CD4-positive, alpha-beta T cell treated with Interleukin-17A for 1 hour (primary cell): Measurements from ENCODE around the gene SH2D4B.

Source experiments
- DNase-seq: peaks from one replicate; pipeline ENCODE4 v3.0.0-alpha.2; 2020

SH2D4B gene

GRCh38 chr10:80545258-80545881 is 7.7 kb downstream of the SH2D4B start:
- DNase-seq: no peak

- DNase-seq: no peak
These were observed 14.5 kb downstream of the SH2D4B start for GRCh38 chr10:80552151-80552646.

DNA sequence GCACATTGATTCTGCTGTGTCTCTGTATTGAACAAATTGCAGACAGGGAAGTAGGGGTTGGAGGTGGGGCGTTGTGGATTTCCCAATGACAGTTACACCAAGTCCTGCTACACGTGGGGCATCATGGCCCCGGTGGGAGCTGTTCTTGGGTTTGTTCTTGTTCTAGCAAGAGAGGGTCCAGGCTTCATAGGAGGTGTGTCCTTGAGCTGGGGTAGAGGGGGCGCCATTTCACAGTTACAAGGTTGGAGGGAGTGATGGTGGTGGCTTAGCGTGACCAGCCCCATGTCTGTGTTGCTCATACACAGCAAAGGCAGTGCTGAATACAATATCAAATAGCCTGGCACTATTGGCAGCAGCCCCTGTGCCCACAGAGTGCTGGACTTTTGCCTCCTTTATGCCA is 15.7 kb downstream of the SH2D4B start:
- DNase-seq: no peak

GRCh38 chr10:80554050-80554449 is 16.3 kb downstream of the SH2D4B start:
- DNase-seq: no peak

DNA sequence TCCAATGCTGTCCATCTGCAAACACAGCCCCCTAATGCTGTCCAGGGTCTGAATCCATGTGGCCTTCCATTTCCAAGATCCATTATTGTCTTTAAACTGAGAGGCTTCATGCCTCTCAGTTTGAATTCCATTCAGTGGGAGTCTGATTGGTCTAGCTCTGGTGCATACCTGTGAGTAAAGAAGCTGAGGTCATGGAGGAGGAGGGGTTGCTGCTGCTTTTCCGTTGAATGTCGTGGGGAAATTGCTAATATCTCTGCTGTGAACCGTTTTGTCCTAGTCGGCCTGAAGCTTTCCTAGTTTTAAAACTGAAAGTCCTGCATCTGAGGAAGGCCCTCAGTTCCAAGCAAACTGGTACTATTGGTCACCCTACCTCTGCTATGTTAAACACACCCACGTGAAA is 17.7 kb downstream of the SH2D4B start:
- no peak for DNase-seq

DNA sequence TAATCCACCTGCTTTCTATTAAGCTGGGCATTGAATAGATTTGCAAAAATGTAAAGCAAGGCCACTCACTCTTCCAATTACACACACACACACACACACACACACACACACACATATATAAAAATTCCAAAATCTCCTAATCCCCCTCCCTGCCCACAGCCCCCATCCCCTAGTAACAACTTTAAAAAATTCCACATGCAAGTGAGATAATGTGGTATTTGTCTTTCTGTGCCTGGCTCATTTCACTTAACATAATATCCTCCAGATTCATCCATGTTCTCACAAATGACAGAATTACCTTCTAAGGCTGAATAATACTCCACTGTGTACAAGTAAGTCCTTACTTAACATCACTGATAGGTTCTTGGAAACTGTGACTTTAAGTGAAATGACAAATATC is 24.2 kb downstream of the SH2D4B start:
- no peak for DNase-seq

DNA sequence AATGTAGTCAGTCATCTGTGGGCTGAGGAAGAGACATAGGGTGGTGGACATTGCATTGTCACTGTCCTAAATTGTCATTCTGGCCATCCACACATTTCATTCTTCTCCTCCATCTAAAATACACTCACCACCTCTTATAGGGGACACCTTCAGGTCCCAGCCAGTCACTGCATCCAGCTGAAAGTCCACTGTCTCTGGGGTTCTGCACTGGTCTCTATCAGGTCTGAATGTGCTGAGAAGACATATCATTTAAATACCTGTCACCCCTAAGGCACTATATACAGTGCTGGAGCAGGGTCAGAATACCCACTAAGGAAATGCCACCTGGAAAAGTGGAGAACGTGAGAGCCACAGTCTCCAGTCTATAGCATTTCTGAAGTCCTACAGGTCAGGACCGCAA is 29.6 kb downstream of the SH2D4B start:
- no peak for DNase-seq

DNA sequence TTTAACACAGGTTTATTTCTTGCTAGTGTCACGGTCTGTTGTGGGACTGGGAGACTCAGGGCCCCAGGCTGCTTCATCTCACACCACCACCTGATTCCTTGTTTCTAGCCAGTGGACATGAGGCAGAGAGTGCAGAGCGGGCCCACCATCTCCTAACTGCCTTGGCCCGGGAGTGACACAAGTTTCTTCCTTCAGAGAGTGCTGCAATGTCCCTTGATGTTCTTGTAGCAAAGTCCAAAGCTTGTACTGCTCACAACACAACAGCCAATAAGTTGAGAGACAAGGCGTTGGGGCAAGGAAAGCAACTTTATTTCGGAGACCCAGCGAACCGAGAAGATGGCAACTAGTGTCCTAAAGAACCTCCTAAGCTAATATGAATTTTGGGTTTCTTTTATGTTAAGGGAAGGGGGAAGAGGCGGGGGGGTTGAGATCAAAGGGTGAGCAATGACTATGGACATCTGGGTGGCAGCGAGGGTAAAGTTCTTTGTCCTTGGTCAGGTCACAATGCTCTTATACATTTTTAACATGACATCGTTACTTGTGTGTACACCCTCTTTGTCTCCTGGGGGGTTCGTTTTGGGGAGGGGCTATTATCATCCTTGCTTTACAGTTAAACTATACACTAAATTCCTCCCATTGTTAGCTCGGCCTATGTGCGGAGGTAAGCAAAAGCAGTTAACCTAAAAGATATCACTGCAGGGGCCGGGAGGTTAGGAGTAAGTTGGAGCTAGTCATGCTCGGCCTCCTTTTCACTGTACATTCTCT is 31.6 kb downstream of the SH2D4B start:
- DNase-seq: no peak

- no peak for DNase-seq
These were observed 33.6 kb downstream of the SH2D4B start for GRCh38 chr10:80571352-80571751.

DNA sequence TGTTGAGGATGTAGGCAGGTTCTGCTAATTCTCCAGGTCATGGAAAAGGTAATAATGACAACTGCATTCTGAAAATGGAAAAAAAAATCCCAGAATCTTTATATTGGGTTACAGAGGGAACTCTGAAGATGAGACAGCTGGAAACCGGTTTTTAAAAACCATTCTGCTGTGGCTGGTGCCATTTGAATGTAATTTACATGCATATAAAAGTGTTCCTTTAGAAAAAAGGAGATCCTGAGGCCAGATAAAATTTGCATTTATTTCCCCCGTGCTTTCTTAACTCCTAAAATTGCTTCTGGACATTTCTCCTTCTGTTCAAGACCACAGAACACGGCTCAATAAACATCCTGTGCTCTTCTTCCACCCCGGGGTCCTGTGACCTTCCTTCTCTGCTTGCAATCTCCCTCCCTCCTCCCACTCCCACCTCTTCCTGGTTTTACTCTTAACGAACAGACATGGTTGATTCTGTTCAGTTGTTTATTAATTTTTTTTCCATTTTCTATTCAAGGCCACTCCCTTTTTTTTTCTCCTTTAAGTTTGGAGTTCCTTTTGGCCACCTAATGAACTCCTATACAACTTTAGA is 41.6 kb downstream of the SH2D4B start:
- DNase-seq: no peak

DNA sequence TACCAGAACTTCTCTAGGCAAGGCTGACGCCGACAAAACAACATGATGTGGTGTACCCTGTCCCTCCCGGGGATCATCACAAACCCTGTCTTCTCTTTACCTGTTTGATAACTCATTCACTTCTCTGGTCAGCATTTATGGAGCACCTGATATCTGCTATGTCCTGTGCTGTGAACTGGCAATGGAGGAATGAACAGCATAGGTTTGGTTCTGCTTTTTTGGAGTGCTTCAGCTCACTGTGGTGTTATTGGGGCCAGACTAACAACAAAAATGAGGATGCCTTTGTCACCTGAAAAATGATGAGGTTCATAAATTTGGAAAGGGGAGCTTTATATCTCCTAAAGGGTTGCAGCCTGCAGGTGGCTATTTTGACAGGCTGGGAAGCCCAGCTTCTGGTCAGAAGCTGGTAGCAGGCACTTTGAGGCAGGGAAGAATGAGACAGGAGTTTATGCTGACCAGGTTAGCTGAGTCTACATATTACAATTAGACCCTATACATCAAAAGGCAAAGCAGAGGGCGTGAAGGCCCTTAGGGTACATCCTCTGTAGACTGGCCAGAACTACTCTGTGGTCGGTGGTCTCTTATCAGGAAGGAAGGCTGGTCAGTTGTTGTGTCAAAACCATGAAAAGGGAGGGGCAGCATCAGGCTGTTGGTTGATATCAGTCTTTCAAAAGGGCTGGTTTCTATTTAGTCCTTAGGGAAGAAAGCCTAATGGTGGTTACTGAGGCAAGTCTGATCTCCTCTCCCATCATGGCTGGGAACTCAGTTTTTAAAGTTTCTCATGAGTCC is 42.3 kb downstream of the SH2D4B start:
- DNase-seq: no peak

GRCh38 chr10:80580638-80581468 is 43.2 kb downstream of the SH2D4B start:
- no peak for DNase-seq

- no peak for DNase-seq
These were observed 43.8 kb downstream of the SH2D4B start for GRCh38 chr10:80581469-80581835.

- no peak for DNase-seq
These were observed 44.7 kb downstream of the SH2D4B start for GRCh38 chr10:80582286-80582960.

- no peak for DNase-seq
These were observed 46.0 kb downstream of the SH2D4B start for GRCh38 chr10:80583685-80584084.

GRCh38 chr10:80585812-80586211 is 48.1 kb downstream of the SH2D4B start:
- no peak for DNase-seq

- DNase-seq: no peak
These were observed 50.8 kb downstream of the SH2D4B start for GRCh38 chr10:80588546-80588945.

DNA sequence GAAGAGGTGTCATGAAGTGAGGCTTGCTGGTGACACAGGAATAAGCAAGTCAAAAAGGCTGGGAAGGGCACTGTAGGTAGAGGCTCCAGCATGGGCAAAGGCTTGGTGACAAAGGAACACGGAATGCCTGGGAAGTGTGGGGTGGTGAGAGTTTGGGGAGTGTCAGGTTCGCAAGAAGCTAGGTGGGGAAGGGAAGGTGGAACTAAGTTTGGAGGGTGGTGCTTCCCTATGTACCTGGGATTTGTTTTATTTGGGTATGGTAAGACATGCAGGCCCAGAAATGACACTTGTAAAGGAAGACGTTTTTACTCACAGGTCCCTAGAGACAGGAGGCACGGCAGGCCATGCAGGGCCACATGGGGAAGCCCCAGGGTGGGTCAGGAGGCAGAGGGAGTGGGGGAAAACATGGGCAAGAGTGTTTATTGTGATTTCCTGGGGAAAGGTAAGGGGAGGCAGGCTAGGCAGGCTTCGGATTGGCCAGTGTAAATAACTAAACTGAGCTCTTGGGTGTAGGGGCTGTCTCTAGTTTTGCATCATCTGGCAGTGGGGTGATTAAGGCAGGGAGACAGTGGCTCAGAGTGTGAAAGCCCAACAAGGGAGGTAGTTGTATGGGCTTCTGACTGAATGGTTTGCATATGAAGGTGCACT is 52.1 kb downstream of the SH2D4B start:
- no peak for DNase-seq

DNA sequence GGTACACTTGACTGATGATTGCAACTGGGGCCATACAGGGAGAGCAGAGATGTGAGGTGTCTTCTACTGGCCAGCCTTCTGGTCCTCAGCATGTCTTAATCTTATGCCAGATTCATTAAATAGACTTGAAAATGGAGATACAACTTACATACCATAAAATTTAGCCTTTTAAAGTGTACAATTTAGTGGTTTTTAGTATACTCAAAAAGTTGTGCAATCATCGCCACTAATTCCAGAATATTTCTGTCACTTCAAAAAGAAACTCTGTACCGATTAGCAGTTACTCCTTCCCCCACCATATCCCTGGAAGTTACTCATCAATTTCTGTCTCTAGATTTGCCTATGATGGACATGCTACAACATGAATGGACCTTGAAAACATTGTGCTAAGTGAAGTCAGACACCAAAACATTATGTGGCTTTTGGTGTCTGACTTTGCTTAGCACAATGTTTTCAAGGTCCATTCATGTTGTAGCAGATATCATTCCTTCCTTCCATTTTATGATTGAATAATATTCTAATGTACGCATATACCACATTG is 53.0 kb downstream of the SH2D4B start:
- no peak for DNase-seq

GRCh38 chr10:80596391-80597257 is 58.9 kb downstream of the SH2D4B start:
- DNase-seq: peak; percentile 53
